Measurements from ENCODE around the gene DUSP16. TPM values are rescaled to one million over a fixed set of nuclear protein-coding genes. Genes with fewer than 3 reads are reported as not detected.
"Not testable (repeated sequence)": the region's sequence is repeated elsewhere in the genome, so short reads cannot be mapped to it uniquely, and the experiment has no call there.

Gene DUSP16
- total RNA-seq, 1 donor from 2014 or later, result 13.1 TPM

DNA sequence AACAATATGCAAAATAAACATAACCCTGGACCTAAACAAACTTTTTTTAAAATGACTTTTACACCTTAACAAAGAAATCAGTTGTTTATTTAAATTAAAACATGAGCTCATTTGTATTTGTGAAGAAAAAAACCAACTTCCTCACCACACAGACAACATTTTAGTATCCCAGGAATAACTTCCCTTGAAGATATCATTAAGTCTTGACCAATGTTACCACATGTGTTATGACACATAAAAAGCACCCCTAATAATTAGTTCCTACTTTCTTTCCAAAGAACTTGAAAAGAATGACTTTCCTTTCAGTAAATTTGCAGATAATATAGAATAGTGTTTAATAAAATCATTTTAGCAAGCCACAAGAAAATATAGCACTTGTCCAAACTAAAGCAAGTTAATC lies 42.4 kb downstream of the DUSP16 start:
- no peak for DNase-seq

DNA sequence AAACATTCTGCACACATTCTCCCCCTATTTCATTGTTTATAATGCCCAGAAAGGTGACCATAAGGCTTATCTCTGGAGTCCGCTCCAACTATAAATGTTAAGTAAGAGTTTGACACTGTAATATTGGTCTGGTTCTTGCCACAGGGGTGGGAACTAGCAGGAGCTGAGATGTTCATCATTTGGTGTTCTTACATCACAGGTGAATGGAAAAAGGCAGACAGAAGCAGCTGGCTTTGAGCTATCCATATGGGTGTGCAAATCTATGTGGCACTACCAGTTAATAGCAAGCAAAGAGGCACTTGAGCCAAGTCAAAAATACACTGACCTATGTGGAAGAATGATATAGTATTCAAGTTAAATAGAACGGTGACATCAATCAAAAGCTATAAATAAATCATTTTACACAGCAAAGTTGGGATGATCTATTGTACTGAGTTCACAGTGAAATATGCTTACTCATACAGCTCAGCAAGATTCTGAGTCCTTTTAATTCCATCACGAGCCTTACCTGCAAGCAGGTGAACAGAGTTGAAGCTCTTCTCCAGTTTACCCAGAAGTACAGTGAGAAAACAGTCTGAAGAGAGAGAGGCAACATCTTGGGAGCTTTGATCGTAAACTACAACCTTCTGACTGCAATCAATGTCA lies 43.2 kb downstream of the DUSP16 start:
- DNase-seq, result no peak

GRCh38 chr12:12518919-12519318 lies 43.7 kb downstream of the DUSP16 start:
- DNase-seq, result no peak

GRCh38 chr12:12518464-12518845 lies 44.2 kb downstream of the DUSP16 start:
- DNase-seq, result no peak

DNA sequence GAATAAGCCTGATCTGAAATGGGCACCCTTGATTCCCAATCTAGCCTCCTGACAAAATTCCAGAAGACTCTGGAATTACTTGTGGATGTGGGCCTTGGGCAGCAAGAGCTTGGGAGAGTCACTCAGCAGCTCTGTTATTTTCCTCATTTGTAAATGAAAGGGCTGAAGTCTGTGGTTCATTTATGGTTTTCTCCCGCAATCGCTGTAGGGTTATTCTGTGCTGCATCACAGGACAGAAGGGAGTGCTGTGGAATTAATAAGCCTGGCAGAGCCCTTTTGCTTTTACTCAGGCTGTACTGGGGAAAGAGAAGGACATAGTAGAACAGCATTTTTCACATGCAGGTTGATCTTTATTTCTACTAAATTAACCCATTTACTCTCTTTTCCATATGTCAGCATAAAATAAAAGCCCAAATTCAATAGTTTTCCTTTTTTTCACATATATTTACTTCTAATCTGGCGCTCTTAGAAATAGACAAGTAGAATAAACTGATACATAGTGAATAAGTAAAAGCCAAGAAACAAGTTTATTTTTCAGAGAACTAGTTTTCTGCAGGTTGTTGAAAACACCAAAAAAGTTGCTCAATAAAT lies 49.2 kb downstream of the DUSP16 start:
- DNase-seq, result no peak

GRCh38 chr12:12511895-12512711 lies 50.6 kb downstream of the DUSP16 start:
- DNase-seq, result no peak

- DNase-seq, result no peak
Measured at GRCh38 chr12:12511021-12511783, 51.5 kb downstream of the DUSP16 start.

DNA sequence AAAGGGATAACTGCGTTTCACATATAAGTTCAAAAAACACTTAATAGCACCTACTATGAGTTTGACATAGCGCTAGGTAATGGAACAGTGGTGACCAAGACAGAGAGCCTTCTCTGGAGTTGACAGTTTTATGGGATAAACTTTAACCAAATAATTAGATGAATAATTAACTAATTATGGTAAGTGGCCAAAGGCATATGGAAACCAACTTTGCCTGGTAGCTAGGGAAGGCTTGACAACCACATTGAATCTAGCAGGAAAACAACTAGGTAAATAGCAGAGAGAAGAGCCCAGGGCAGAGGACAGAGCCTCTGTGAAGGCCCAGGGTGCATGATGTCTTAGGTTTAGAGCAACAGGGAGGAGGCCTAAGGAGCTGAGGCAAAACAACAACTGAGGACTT lies 52.1 kb downstream of the DUSP16 start:
- DNase-seq, result no peak

GRCh38 chr12:12510141-12510540 lies 52.5 kb downstream of the DUSP16 start:
- DNase-seq, result peak; percentile 62

- DNase-seq, result no peak
Measured at GRCh38 chr12:12508612-12509011, 54.1 kb downstream of the DUSP16 start.

GRCh38 chr12:12507121-12507520 lies 55.5 kb downstream of the DUSP16 start:
- DNase-seq, result no peak

GRCh38 chr12:12506496-12506890 lies 56.2 kb downstream of the DUSP16 start:
- peak; percentile 49 for DNase-seq

GRCh38 chr12:12505544-12506495 lies 56.8 kb downstream of the DUSP16 start:
- DNase-seq, result peak; percentile 69

- DNase-seq, result no peak
Measured at GRCh38 chr12:12503384-12504078, 59.1 kb downstream of the DUSP16 start.

DNA sequence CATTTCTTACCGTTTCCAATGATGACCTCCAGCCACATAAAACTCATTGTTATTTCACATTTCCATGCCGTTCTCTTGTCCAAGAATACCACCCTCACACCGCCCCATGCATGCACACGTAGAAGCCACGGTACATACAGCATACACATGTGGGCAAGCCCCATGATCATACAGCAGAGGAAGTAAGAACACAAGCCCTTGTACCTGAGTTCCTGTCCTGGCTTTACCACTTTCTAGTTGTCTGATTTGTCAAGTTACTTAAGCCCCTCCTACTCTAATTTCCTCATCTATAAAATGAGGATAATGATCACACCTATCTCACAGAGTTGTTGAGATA lies 59.9 kb downstream of the DUSP16 start:
- DNase-seq, result no peak

DNA sequence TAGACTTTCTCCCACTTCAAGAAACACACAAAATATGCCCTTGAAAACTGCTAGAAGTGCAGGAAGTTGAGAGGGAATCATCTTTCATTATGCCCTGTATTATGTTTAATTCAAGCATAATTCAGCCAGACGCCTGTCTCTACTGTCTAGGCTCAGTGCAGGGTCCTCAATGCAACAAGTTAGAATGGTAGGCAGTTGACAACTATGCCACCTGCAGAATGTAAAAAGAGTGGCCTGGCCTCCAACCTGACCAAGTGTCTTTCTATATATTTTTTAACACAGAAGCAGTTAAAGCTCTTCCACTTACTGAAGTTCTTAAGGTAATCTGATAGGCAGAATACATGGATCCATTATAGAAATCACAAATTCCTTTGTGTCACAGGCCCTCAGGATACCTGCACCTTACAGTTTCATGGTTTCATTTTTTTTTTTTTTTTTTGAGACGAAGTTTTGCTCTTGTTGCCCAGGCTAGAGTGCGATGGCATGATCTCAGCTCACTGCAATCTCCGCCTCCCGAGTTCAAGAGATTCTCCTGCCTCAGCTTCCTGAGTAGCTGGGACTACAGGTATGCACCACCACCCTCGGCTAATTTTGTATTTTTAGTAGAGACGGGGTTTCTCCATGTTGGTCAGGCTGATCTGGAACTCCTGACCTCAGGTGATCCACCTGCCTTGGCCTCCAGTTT lies 60.4 kb downstream of the DUSP16 start:
- not testable (repeated sequence) for DNase-seq

- no peak for DNase-seq
Measured at GRCh38 chr12:12501121-12501520, 61.5 kb downstream of the DUSP16 start.

DNA sequence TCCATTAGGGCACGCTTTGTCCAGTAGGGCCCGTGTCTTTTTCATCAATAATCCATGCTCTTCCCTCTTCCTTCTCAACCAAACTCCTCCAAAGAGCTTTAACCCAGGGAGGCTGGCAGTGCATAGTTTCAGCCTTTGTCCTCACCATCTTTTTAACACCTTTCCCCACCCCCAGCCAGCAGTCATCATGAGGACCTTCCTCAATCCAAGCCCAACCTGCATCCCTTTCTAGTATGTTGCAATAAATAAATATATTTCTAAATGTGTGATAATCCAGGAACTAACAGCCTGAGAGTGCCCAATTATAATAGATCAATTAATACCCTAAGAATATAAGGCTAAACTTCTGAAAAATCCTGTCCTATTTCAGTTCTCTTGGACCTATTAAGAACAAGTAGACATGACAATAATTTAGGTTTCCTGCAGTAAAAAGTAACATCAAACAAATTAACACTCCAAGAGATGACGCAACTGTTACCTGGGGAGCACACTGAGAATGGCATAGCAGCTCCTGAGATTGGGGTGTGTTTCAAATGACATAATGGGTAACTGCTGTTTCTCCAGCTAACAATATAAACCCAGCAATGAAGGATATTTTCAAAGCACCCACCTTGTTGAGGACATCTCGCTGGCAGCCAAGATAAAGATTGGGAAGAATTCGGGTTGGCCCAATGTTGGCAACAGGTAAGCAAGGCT lies 62.6 kb downstream of the DUSP16 start:
- DNase-seq, result no peak

DNA sequence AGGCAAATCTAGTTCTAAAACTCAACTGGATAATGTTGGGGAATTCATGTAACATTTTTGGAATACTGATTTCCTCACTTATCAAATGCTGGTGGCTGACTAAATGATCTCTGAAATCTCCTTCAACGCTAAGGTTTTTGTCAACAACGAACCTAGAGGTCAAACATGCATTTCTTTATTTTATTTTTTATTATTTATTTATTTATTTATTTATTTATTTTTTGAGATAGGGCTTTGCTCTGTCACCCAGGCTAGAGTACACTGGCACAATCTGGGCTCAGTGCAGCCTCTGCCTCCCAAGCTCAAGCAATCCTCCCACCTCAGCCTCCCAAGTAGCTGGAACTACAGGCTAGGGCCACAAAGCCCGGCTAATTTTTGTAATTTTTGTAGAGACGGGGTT lies 64.5 kb downstream of the DUSP16 start:
- DNase-seq, result no peak

GRCh38 chr12:12495536-12495935 lies 67.1 kb downstream of the DUSP16 start:
- DNase-seq, result no peak

Measured in dermis blood vessel endothelial cell (primary cell).